H1 (cell line): ENCODE results near the gene TRIP13. TPM values are rescaled to one million over a fixed set of nuclear protein-coding genes. Genes with fewer than 3 reads are reported as not detected.

Experiments
- CBX8 ChIP-seq: fragments of 300-800, 300-1000 bp; sonication (generic); IDR thresholded peaks from 2 replicates; pipeline ENCODE4 v1.7.1; 2016; ENCODE audit warnings: low read depth, low read length, borderline replicate concordance
- CEBPB ChIP-seq: IDR thresholded peaks from 2 replicates; pipeline ENCODE4 v1.6.1; 2012; ENCODE audit warnings: low read depth, low read length
- KDM1A ChIP-seq: fragments of 200-600, 300-600 bp; sonication (generic); IDR thresholded peaks from 2 replicates; pipeline ENCODE4 v1.7.1; 2016; ENCODE audit warnings: mild to moderate bottlenecking, low read length, borderline replicate concordance
- PHF8 ChIP-seq: fragments of 200-600 bp; sonication (generic); conservative IDR thresholded peaks from 2 replicates; pipeline ENCODE4 v1.7.1; 2012; ENCODE audit warnings: low read depth, mild to moderate bottlenecking, inconsistent platforms, low read length, moderate library complexity
- POU5F1 ChIP-seq: IDR thresholded peaks from 2 replicates; pipeline ENCODE4 v1.6.1; 2011; ENCODE audit warnings: low read depth, mild to moderate bottlenecking, low read length, moderate library complexity
- RBBP5 ChIP-seq: IDR thresholded peaks from 2 replicates; pipeline ENCODE4 v1.7.1; 2012; ENCODE audit warnings: low read depth, mild to moderate bottlenecking, inconsistent platforms, low read length, moderate library complexity, borderline replicate concordance
- SIRT6 ChIP-seq: IDR thresholded peaks from one replicate; pipeline ENCODE4 v1.7.1; 2012; ENCODE audit warnings: low read length, inconsistent platforms
- TAF1 ChIP-seq: IDR thresholded peaks from 2 replicates; pipeline ENCODE4 v1.6.1; 2011; ENCODE audit warnings: mild to moderate bottlenecking, low read depth, low read length
- polyA plus RNA-seq, 7 experiments: library from polyadenylated mRNA; depleted of rRNA in 3 of 7; stranded (reverse) in 5 of 7; unstranded in 2 of 7; fragments of >200 nt in 5 of 7; fragments of 200-250 nt in 2 of 7; gene quantifications; 1 replicate in 5 of 7; 2 replicates in 1 of 7; 4 replicates in 1 of 7; pipeline versions ENCODE4 v1.2.1 to v1.2.3, GENCODE V29; 2011 to 2013; ENCODE audit warnings: missing spikeins in 2 of 7, mixed read lengths in 2 of 7
- total RNA-seq: library from RNA; stranded (reverse); fragmentation: NEBNext Ultra II Directional; extraction: Animal tissue kit (Norgen Biotek cat#: 25700); gene quantifications from 2 replicates; pipeline ENCODE4 v1.2.1, GENCODE V29; 2021
- TF ChIP-seq, protein P1 (sequence below): fragments of 300-600 bp; sonication (generic); IDR thresholded peaks from 2 replicates; pipeline ENCODE4 v1.7.1; 2012; ENCODE audit warnings: low read length, moderate library complexity, mild to moderate bottlenecking, inconsistent platforms; ENCODE audit not compliant: insufficient replicate concordance
- TF ChIP-seq, protein P2 (sequence below), 3 experiments: IDR thresholded peaks; 1 replicate in 2 of 3; 2 replicates in 1 of 3; pipeline versions ENCODE4 v1.5.1 to v1.6.1; 2011; ENCODE audit warnings: low read length in 3 of 3, mild to moderate bottlenecking in 3 of 3, inconsistent platforms in 2 of 3, low read depth in 1 of 3, moderate library complexity in 1 of 3; ENCODE audit not compliant: insufficient read depth in 1 of 3; ENCODE audit errors: control extremely low read depth in 1 of 3

TRIP13 gene
- total and polyA plus RNA-seq, 2 of the 8 experiments (the other 6 are each of a cell fraction or from before 2014, with no cell fraction given), result 20.0 to 39.2 TPM

DNA sequence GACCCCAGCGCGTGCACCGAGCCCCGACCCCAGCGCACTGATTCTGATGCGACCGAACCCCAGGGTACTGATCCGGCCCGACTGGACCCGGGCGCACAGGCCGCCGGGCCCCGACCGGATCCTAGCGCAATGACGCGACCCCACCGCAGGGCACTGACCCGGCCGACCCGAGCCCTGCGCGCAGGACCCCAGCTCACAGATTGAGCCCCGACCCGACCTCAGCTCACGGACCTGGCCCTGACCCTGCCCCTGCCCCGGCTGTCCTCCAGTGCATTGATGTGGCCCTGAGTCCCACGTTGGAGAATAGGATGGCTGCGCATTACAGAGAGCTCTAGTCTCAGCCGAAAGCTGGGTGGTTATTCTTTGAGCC, 438 bp downstream of the TRIP13 start (continued):
- TF ChIP-seq, protein P1, sequence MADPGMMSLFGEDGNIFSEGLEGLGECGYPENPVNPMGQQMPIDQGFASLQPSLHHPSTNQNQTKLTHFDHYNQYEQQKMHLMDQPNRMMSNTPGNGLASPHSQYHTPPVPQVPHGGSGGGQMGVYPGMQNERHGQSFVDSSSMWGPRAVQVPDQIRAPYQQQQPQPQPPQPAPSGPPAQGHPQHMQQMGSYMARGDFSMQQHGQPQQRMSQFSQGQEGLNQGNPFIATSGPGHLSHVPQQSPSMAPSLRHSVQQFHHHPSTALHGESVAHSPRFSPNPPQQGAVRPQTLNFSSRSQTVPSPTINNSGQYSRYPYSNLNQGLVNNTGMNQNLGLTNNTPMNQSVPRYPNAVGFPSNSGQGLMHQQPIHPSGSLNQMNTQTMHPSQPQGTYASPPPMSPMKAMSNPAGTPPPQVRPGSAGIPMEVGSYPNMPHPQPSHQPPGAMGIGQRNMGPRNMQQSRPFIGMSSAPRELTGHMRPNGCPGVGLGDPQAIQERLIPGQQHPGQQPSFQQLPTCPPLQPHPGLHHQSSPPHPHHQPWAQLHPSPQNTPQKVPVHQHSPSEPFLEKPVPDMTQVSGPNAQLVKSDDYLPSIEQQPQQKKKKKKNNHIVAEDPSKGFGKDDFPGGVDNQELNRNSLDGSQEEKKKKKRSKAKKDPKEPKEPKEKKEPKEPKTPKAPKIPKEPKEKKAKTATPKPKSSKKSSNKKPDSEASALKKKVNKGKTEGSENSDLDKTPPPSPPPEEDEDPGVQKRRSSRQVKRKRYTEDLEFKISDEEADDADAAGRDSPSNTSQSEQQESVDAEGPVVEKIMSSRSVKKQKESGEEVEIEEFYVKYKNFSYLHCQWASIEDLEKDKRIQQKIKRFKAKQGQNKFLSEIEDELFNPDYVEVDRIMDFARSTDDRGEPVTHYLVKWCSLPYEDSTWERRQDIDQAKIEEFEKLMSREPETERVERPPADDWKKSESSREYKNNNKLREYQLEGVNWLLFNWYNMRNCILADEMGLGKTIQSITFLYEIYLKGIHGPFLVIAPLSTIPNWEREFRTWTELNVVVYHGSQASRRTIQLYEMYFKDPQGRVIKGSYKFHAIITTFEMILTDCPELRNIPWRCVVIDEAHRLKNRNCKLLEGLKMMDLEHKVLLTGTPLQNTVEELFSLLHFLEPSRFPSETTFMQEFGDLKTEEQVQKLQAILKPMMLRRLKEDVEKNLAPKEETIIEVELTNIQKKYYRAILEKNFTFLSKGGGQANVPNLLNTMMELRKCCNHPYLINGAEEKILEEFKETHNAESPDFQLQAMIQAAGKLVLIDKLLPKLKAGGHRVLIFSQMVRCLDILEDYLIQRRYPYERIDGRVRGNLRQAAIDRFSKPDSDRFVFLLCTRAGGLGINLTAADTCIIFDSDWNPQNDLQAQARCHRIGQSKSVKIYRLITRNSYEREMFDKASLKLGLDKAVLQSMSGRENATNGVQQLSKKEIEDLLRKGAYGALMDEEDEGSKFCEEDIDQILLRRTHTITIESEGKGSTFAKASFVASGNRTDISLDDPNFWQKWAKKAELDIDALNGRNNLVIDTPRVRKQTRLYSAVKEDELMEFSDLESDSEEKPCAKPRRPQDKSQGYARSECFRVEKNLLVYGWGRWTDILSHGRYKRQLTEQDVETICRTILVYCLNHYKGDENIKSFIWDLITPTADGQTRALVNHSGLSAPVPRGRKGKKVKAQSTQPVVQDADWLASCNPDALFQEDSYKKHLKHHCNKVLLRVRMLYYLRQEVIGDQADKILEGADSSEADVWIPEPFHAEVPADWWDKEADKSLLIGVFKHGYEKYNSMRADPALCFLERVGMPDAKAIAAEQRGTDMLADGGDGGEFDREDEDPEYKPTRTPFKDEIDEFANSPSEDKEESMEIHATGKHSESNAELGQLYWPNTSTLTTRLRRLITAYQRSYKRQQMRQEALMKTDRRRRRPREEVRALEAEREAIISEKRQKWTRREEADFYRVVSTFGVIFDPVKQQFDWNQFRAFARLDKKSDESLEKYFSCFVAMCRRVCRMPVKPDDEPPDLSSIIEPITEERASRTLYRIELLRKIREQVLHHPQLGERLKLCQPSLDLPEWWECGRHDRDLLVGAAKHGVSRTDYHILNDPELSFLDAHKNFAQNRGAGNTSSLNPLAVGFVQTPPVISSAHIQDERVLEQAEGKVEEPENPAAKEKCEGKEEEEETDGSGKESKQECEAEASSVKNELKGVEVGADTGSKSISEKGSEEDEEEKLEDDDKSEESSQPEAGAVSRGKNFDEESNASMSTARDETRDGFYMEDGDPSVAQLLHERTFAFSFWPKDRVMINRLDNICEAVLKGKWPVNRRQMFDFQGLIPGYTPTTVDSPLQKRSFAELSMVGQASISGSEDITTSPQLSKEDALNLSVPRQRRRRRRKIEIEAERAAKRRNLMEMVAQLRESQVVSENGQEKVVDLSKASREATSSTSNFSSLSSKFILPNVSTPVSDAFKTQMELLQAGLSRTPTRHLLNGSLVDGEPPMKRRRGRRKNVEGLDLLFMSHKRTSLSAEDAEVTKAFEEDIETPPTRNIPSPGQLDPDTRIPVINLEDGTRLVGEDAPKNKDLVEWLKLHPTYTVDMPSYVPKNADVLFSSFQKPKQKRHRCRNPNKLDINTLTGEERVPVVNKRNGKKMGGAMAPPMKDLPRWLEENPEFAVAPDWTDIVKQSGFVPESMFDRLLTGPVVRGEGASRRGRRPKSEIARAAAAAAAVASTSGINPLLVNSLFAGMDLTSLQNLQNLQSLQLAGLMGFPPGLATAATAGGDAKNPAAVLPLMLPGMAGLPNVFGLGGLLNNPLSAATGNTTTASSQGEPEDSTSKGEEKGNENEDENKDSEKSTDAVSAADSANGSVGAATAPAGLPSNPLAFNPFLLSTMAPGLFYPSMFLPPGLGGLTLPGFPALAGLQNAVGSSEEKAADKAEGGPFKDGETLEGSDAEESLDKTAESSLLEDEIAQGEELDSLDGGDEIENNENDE, result no peak
- TF ChIP-seq KDM1A, result no peak
- no peak for TF ChIP-seq SIRT6
- no peak for TF ChIP-seq CBX8
- no peak for TF ChIP-seq POU5F1
- no peak for TF ChIP-seq CEBPB
- TF ChIP-seq TAF1, result no peak
- TF ChIP-seq, protein P2, sequence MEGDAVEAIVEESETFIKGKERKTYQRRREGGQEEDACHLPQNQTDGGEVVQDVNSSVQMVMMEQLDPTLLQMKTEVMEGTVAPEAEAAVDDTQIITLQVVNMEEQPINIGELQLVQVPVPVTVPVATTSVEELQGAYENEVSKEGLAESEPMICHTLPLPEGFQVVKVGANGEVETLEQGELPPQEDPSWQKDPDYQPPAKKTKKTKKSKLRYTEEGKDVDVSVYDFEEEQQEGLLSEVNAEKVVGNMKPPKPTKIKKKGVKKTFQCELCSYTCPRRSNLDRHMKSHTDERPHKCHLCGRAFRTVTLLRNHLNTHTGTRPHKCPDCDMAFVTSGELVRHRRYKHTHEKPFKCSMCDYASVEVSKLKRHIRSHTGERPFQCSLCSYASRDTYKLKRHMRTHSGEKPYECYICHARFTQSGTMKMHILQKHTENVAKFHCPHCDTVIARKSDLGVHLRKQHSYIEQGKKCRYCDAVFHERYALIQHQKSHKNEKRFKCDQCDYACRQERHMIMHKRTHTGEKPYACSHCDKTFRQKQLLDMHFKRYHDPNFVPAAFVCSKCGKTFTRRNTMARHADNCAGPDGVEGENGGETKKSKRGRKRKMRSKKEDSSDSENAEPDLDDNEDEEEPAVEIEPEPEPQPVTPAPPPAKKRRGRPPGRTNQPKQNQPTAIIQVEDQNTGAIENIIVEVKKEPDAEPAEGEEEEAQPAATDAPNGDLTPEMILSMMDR (IDR thresholded peaks at IDR 0.05; ENCODE audit: control extremely low read depth in 1 of 3, insufficient read depth in 1 of 3, low read depth in 1 of 3, low read length in 3 of 3), result no peak
- TF ChIP-seq RBBP5, result no peak
- TF ChIP-seq PHF8, result no peak
